GM18520 (cell line): ENCODE measurements around the gene MBOAT2.
"Not testable (repeated sequence)": the region's sequence is repeated elsewhere in the genome, so short reads cannot be mapped to it uniquely, and the experiment has no call there.

Experiments used
- ATAC-seq: cut with Tn5 transposase; IDR thresholded peaks from one replicate; pipeline ENCODE4 v1.9.1; 2021; ENCODE audit not compliant: unreplicated experiment

MBOAT2 gene

GRCh38 chr2:8902757-8903156, 100.7 kb downstream of the MBOAT2 start:
- ATAC-seq = not testable (repeated sequence)

- ATAC-seq = not testable (repeated sequence)
Observed at GRCh38 chr2:8897206-8897605, 106.3 kb downstream of the MBOAT2 start.

- not testable (repeated sequence) for ATAC-seq
Observed at GRCh38 chr2:8896671-8897070, 106.8 kb downstream of the MBOAT2 start.

GRCh38 chr2:8895087-8895912, 108.2 kb downstream of the MBOAT2 start:
- ATAC-seq = not testable (repeated sequence)

GRCh38 chr2:8893978-8894820, 109.3 kb downstream of the MBOAT2 start:
- ATAC-seq = no peak

GRCh38 chr2:8893474-8893873, 110.0 kb downstream of the MBOAT2 start:
- no peak for ATAC-seq

GRCh38 chr2:8892111-8892510, 111.4 kb downstream of the MBOAT2 start:
- no peak for ATAC-seq

GRCh38 chr2:8889978-8890377, 113.5 kb downstream of the MBOAT2 start:
- no peak for ATAC-seq

GRCh38 chr2:8888963-8889362, 114.5 kb downstream of the MBOAT2 start:
- ATAC-seq = no peak

GRCh38 chr2:8886876-8887275, 116.6 kb downstream of the MBOAT2 start:
- ATAC-seq = no peak

GRCh38 chr2:8886202-8886518, 117.3 kb downstream of the MBOAT2 start:
- ATAC-seq = no peak

- no peak for ATAC-seq
Observed at GRCh38 chr2:8885449-8886201, 117.9 kb downstream of the MBOAT2 start.

- ATAC-seq = no peak
Observed at GRCh38 chr2:8884812-8885211, 118.7 kb downstream of the MBOAT2 start.

- ATAC-seq = no peak
Observed at GRCh38 chr2:8882094-8882493, 121.4 kb downstream of the MBOAT2 start.

- ATAC-seq = no peak
Observed at GRCh38 chr2:8877894-8878293, 125.6 kb downstream of the MBOAT2 start.

GRCh38 chr2:8877332-8877731, 126.2 kb downstream of the MBOAT2 start:
- no peak for ATAC-seq

- ATAC-seq = no peak
Observed at GRCh38 chr2:8876628-8877027, 126.9 kb downstream of the MBOAT2 start.

GRCh38 chr2:8872821-8873432, 130.6 kb downstream of the MBOAT2 start:
- ATAC-seq = no peak

- no peak for ATAC-seq
Observed at GRCh38 chr2:8870441-8870840, 133.0 kb downstream of the MBOAT2 start.

- no peak for ATAC-seq
Observed at GRCh38 chr2:8867363-8867762, 136.1 kb downstream of the MBOAT2 start.

- no peak for ATAC-seq
Observed at GRCh38 chr2:8863331-8863953, 140.0 kb downstream of the MBOAT2 start.
